Measurements from ENCODE around the gene MTCL1.

Gene MTCL1

GRCh38 chr18:8816220-8816619 lies 110.9 kb downstream of the MTCL1 start:
- no peak for DNase-seq

GRCh38 chr18:8816816-8817215 lies 111.5 kb downstream of the MTCL1 start:
- DNase-seq: no peak

- DNase-seq: no peak
Observed at GRCh38 chr18:8818982-8819381, 113.6 kb downstream of the MTCL1 start.

- no peak for DNase-seq
Observed at GRCh38 chr18:8820396-8821082, 115.2 kb downstream of the MTCL1 start.

- no peak for DNase-seq
Observed at GRCh38 chr18:8821083-8821465, 115.7 kb downstream of the MTCL1 start.

- no peak for DNase-seq
Observed at GRCh38 chr18:8821531-8821930, 116.2 kb downstream of the MTCL1 start.

- DNase-seq: no peak
Observed at GRCh38 chr18:8822643-8823042, 117.3 kb downstream of the MTCL1 start.

- DNase-seq: no peak
Observed at GRCh38 chr18:8823530-8823929, 118.2 kb downstream of the MTCL1 start.

GRCh38 chr18:8824846-8825245 lies 119.5 kb downstream of the MTCL1 start:
- no peak for DNase-seq

- DNase-seq: no peak
Observed at GRCh38 chr18:8825273-8825672, 119.9 kb downstream of the MTCL1 start.

GRCh38 chr18:8825729-8826375 lies 120.5 kb downstream of the MTCL1 start:
- DNase-seq: no peak

GRCh38 chr18:8826514-8826913 lies 121.2 kb downstream of the MTCL1 start:
- no peak for DNase-seq

- DNase-seq: no peak
Observed at GRCh38 chr18:8826971-8827370, 121.6 kb downstream of the MTCL1 start.

- DNase-seq: no peak
Observed at GRCh38 chr18:8828300-8828699, 122.9 kb downstream of the MTCL1 start.

GRCh38 chr18:8828798-8829197 lies 123.4 kb downstream of the MTCL1 start:
- DNase-seq: no peak

- no peak for DNase-seq
Observed at GRCh38 chr18:8830067-8831060, 125.0 kb downstream of the MTCL1 start.

- no peak for DNase-seq
Observed at GRCh38 chr18:8831112-8831511, 125.8 kb downstream of the MTCL1 start.

- DNase-seq: no peak
Observed at GRCh38 chr18:8831531-8831930, 126.2 kb downstream of the MTCL1 start.

GRCh38 chr18:8833480-8833879 lies 128.1 kb downstream of the MTCL1 start:
- no peak for DNase-seq

GRCh38 chr18:8834881-8835280 lies 129.5 kb downstream of the MTCL1 start:
- no peak for DNase-seq

- no peak for DNase-seq
Observed at GRCh38 chr18:8835521-8835953, 130.2 kb downstream of the MTCL1 start.

- DNase-seq: no peak
Observed at GRCh38 chr18:8839281-8839680, 133.9 kb downstream of the MTCL1 start.

GRCh38 chr18:8841781-8842485 lies 136.6 kb downstream of the MTCL1 start:
- no peak for DNase-seq

All from NCI-H748 treated with DMSO at 0.1 percent for 48 hours (cell line).